ENCODE results near the gene FIG4. TPM values are rescaled to one million over a fixed set of nuclear protein-coding genes. Genes with fewer than 3 reads are reported as not detected.
A peak's percentile ranks its signal among the peaks of the same experiment; 100 is the strongest.

The FIG4 gene
- total RNA-seq, 1 experiment from 2014 or later = 15.7 TPM

- peak overlapping the region; percentile 32; the same call in 1 of the 2 replicates for H3K9ac ChIP-seq (ENCODE audit: low read length)
- CTCF ChIA-PET = no interaction called here
- DNase-seq (ENCODE audit: low read depth, low spot score) = peak; percentile 83
- TF ChIP-seq EZH2 (IDR thresholded peaks at IDR 0.05) (no peak), ZNF274 (IDR thresholded peaks at IDR 0.05; ENCODE audit: low read depth, low read length) (no peak), ATF3 (IDR thresholded peaks at IDR 0.05) (no peak), JUND (IDR thresholded peaks at IDR 0.05) (peak; percentile 65), FOSL1 (IDR thresholded peaks at IDR 0.05; ENCODE audit: low read depth) (peak; percentile 67), CBX3 (IDR thresholded peaks at IDR 0.05; ENCODE audit: low read depth) (peak; percentile 69; the same call in 1 of the 2 replicates), EZH2phosphoT487 (IDR thresholded peaks at IDR 0.05; ENCODE audit: borderline replicate concordance) (no peak), POLR2A (IDR thresholded peaks at IDR 0.05; ENCODE audit: borderline replicate concordance, extremely low read depth, insufficient read depth, insufficient read length) (no peak), YY1 (IDR thresholded peaks at IDR 0.05; ENCODE audit: extremely low read depth, insufficient replicate concordance, low read depth, low read length) (peak; percentile 39), SRF (IDR thresholded peaks at IDR 0.05; ENCODE audit: low read depth) (no peak), ZFX (IDR thresholded peaks at IDR 0.05) (no peak), POLR2AphosphoS5 (IDR thresholded peaks at IDR 0.05; ENCODE audit: low read depth, low read length) (no peak), CEBPB (IDR thresholded peaks at IDR 0.05; ENCODE audit: low read depth) (no peak), ELF1 (IDR thresholded peaks at IDR 0.05; ENCODE audit: borderline replicate concordance, low read depth) (no peak), SP1 (IDR thresholded peaks at IDR 0.05; ENCODE audit: low read depth) (peak; percentile 62), RAD21 (IDR thresholded peaks at IDR 0.05; ENCODE audit: low read depth) (no peak), TCF7L2 (IDR thresholded peaks at IDR 0.05; ENCODE audit: borderline replicate concordance, extremely low read depth, insufficient read depth, insufficient read length) (no peak), SIN3A (IDR thresholded peaks at IDR 0.05; ENCODE audit: low read depth) (no peak)
- TF ChIP-seq, protein P1, sequence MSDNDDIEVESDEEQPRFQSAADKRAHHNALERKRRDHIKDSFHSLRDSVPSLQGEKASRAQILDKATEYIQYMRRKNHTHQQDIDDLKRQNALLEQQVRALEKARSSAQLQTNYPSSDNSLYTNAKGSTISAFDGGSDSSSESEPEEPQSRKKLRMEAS (IDR thresholded peaks at IDR 0.05) = peak; percentile 58
- TF ChIP-seq, protein P2, sequence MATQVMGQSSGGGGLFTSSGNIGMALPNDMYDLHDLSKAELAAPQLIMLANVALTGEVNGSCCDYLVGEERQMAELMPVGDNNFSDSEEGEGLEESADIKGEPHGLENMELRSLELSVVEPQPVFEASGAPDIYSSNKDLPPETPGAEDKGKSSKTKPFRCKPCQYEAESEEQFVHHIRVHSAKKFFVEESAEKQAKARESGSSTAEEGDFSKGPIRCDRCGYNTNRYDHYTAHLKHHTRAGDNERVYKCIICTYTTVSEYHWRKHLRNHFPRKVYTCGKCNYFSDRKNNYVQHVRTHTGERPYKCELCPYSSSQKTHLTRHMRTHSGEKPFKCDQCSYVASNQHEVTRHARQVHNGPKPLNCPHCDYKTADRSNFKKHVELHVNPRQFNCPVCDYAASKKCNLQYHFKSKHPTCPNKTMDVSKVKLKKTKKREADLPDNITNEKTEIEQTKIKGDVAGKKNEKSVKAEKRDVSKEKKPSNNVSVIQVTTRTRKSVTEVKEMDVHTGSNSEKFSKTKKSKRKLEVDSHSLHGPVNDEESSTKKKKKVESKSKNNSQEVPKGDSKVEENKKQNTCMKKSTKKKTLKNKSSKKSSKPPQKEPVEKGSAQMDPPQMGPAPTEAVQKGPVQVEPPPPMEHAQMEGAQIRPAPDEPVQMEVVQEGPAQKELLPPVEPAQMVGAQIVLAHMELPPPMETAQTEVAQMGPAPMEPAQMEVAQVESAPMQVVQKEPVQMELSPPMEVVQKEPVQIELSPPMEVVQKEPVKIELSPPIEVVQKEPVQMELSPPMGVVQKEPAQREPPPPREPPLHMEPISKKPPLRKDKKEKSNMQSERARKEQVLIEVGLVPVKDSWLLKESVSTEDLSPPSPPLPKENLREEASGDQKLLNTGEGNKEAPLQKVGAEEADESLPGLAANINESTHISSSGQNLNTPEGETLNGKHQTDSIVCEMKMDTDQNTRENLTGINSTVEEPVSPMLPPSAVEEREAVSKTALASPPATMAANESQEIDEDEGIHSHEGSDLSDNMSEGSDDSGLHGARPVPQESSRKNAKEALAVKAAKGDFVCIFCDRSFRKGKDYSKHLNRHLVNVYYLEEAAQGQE (IDR thresholded peaks at IDR 0.05; ENCODE audit: low read depth) = no peak
- TF ChIP-seq, protein P3, sequence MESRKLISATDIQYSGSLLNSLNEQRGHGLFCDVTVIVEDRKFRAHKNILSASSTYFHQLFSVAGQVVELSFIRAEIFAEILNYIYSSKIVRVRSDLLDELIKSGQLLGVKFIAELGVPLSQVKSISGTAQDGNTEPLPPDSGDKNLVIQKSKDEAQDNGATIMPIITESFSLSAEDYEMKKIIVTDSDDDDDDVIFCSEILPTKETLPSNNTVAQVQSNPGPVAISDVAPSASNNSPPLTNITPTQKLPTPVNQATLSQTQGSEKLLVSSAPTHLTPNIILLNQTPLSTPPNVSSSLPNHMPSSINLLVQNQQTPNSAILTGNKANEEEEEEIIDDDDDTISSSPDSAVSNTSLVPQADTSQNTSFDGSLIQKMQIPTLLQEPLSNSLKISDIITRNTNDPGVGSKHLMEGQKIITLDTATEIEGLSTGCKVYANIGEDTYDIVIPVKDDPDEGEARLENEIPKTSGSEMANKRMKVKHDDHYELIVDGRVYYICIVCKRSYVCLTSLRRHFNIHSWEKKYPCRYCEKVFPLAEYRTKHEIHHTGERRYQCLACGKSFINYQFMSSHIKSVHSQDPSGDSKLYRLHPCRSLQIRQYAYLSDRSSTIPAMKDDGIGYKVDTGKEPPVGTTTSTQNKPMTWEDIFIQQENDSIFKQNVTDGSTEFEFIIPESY (IDR thresholded peaks at IDR 0.05; ENCODE audit: extremely low read depth, insufficient replicate concordance, low read length) = no peak
- TF ChIP-seq, protein P4, sequence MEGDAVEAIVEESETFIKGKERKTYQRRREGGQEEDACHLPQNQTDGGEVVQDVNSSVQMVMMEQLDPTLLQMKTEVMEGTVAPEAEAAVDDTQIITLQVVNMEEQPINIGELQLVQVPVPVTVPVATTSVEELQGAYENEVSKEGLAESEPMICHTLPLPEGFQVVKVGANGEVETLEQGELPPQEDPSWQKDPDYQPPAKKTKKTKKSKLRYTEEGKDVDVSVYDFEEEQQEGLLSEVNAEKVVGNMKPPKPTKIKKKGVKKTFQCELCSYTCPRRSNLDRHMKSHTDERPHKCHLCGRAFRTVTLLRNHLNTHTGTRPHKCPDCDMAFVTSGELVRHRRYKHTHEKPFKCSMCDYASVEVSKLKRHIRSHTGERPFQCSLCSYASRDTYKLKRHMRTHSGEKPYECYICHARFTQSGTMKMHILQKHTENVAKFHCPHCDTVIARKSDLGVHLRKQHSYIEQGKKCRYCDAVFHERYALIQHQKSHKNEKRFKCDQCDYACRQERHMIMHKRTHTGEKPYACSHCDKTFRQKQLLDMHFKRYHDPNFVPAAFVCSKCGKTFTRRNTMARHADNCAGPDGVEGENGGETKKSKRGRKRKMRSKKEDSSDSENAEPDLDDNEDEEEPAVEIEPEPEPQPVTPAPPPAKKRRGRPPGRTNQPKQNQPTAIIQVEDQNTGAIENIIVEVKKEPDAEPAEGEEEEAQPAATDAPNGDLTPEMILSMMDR (IDR thresholded peaks at IDR 0.05 in 2 of 3, conservative IDR thresholded peaks at IDR 0.05 in 1 of 3; ENCODE audit: borderline replicate concordance in 1 of 3, insufficient read depth in 1 of 3, low read depth in 2 of 3, low read length in 2 of 3) = no peak
These were observed 102.7 kb downstream of the FIG4 start for GRCh38 chr6:109793792-109794191.

More at GRCh38 chr6:109793792-109794191, 102.7 kb downstream of the FIG4 start:
- Histone ChIP-seq H2AFZ (ENCODE audit: low read depth, low read length, poor library complexity, severe bottlenecking) (no peak overlapping the region), H3K4me2 (ENCODE audit: low read length) (peak overlapping the region; percentile 78), H3K36me3 (ENCODE audit: control insufficient read depth in 1 of 2, insufficient read depth in 2 of 2, low read length in 2 of 2) (no peaks in the 10 kb centered on the region), H3K4me1 (ENCODE audit: control insufficient read depth in 1 of 2, insufficient read depth in 2 of 2, low read length in 2 of 2) (peaks cover 8 to 17% of the 10 kb centered on the region in 2 experiments), H3K9me2 (ENCODE audit: insufficient read depth) (no peaks in the 10 kb centered on the region), H3K9me3 (ENCODE audit: control insufficient read depth in 1 of 2, insufficient read depth in 1 of 2, low read depth in 1 of 2, low read length in 2 of 2) (no peaks in the 10 kb centered on the region), H3K79me2 (ENCODE audit: insufficient read depth, low read length) (no peaks in the 10 kb centered on the region), H3K27ac (ENCODE audit: low read depth, low read length) (no peak overlapping the region), H4K20me1 (ENCODE audit: insufficient read depth) (no peaks in the 10 kb centered on the region), H3K27me3 (ENCODE audit: insufficient read depth, low read length) (no peaks in the 10 kb centered on the region), H3K4me3 (replicated peaks in 1 of 2; ENCODE audit: low read depth in 1 of 2, low read length in 2 of 2) (peak overlapping the region in 1 of 2 experiments; percentile 29; a peak in 1 of 4 replicates)
- RAD21 ChIA-PET (ENCODE audit: low non-redundant PET in 1 of 2, low total read pairs in 2 of 2, uncharacterized antibody in 2 of 2, unreplicated experiment in 2 of 2) = no interaction called here
- peak; percentile 97 for ATAC-seq
- BruUV-seq (replicated peaks) = no TSS peak
- intact Hi-C loops (cut with micrococcal nuclease) = no loop called here
- POLR2A ChIA-PET = no interaction called here

Measured in HCT116 (cell line).